Stimulated activated naive CD8-positive, alpha-beta T cell treated with anti-CD3 and anti-CD28 coated beads, Interleukin-15, Interleukin-2, amounts not matched to agents 100 ng/mL and 50 ng/mL, for 24 hours (primary cell): ENCODE data around the gene INTS13.

Source experiments
- H3K27ac Mint-ChIP-seq: one replicate; pipeline ENCODE4 v1.8.0; 2021; ENCODE audit warnings: mild to moderate bottlenecking, mixed read lengths
- H3K27me3 Mint-ChIP-seq: one replicate; pipeline ENCODE4 v1.8.0; 2021; ENCODE audit warnings: mixed read lengths
- H3K36me3 Mint-ChIP-seq: one replicate; pipeline ENCODE4 v1.8.0; 2021; ENCODE audit warnings: low read depth, mixed read lengths
- H3K4me1 Mint-ChIP-seq: one replicate; pipeline ENCODE4 v1.8.0; 2021; ENCODE audit warnings: low read depth, mixed read lengths
- H3K4me3 Mint-ChIP-seq: one replicate; pipeline ENCODE4 v1.8.0; 2021; ENCODE audit warnings: mild to moderate bottlenecking, mixed read lengths
- H3K9me3 Mint-ChIP-seq: one replicate; pipeline ENCODE4 v1.8.0; 2021; ENCODE audit warnings: mixed read lengths

The INTS13 gene

DNA sequence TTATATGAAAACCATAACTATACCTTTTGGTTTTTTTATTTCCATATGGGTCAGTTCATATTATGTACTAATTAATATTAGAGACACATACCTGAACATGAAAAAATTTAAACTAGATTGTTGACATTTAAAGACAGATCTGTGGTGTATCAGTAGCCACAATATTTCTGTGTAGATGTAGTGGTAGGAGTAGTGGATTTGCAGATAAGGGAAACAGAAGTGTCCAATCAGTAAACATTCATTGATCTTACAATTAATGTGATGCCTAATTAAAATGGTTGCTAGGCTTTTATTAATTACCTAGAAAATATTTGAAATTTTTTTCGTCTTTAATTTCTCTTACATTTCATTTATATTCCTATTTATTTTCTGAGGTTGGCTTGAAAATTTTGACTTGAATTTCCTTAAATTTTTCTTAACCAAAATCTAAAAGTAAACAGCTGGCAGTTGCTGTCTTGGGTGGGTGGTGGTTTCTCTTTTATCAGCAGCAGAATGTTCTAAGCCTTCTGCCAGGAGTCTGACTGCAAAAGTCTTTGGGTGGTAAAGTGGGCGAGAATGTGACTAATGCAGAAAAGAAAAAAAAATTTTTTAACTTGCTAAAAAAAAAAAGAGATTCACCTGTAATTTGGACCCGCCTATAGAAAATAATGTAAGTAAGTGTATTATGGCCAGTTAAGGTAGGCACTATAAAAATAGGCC, 2.9 kb upstream of the INTS13 start:
- H3K4me3 Mint-ChIP-seq: peak overlapping the region; percentile 99
- no peaks in the 10 kb centered on the region for H3K9me3 Mint-ChIP-seq
- H3K27ac Mint-ChIP-seq: peak overlapping the region; percentile 82
- H3K36me3 Mint-ChIP-seq: peaks cover 11% of the 10 kb centered on the region
- peaks cover 67% of the 10 kb centered on the region for H3K4me1 Mint-ChIP-seq
- H3K27me3 Mint-ChIP-seq: no peaks in the 10 kb centered on the region

DNA sequence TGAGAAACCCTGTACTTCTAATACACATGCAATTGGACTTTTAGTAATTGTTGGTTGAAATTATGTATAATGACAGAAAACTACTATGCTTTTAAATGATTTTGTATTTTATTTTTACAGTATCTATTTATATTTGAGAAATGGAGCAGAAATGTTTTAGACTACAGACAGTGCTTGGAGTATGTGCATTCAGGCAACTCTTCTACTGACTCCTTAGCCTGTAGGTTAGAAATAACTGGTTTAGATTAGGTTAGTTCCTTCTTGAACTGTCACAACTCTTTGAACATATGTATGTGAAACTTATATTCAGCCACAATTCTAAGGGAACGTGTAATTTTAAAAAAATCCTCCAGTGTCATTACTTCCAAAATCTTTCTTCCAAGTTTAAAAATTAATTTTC, 2.2 kb upstream of the INTS13 start:
- Mint-ChIP-seq H3K4me1 (peaks cover 68% of the 10 kb centered on the region), H3K36me3 (peaks cover 16% of the 10 kb centered on the region), H3K27me3 (no peaks in the 10 kb centered on the region), H3K4me3 (peak overlapping the region; percentile 99), H3K27ac (peak overlapping the region; percentile 82), H3K9me3 (no peaks in the 10 kb centered on the region)

- no peaks in the 10 kb centered on the region for H3K27me3 Mint-ChIP-seq
- no peaks in the 10 kb centered on the region for H3K9me3 Mint-ChIP-seq
- H3K4me1 Mint-ChIP-seq: peaks cover 72% of the 10 kb centered on the region
- peak overlapping the region; percentile 99 for H3K4me3 Mint-ChIP-seq
- H3K36me3 Mint-ChIP-seq: peaks cover 22% of the 10 kb centered on the region
- peak overlapping the region; percentile 99 for H3K27ac Mint-ChIP-seq
These were observed 1.5 kb upstream of the INTS13 start for GRCh38 chr12:26939192-26939832.

- Mint-ChIP-seq H3K4me3 (peak overlapping the region; percentile 99), H3K36me3 (peaks cover 21% of the 10 kb centered on the region), H3K27ac (peak overlapping the region; percentile 99), H3K27me3 (no peaks in the 10 kb centered on the region), H3K9me3 (no peaks in the 10 kb centered on the region), H3K4me1 (peaks cover 71% of the 10 kb centered on the region)
These were observed 901 bp upstream of the INTS13 start for GRCh38 chr12:26938701-26939062.

DNA sequence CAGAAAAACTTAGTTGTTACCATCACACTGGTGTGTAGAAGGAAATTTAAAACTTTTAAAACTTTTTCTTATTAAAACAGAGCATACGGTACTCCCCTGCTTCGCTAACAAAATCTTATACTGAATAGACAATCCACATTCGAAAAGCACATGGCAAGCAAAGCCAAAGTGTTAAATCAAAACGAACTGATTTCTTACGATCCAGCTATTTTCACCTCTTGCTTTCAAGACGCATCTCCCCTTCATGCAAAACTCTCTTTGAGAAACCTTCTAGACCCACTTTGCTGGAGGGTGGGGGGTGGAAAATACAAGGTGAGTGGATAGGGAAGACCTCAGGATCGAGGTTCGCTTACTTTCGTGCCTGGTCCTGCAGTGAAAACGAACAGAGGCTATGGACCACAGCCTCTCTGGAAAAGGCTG, 328 bp downstream of the INTS13 start:
- H3K4me1 Mint-ChIP-seq: peaks cover 71% of the 10 kb centered on the region
- no peaks in the 10 kb centered on the region for H3K9me3 Mint-ChIP-seq
- peaks cover 30% of the 10 kb centered on the region for H3K36me3 Mint-ChIP-seq
- peak overlapping the region; percentile 99 for H3K27ac Mint-ChIP-seq
- H3K4me3 Mint-ChIP-seq: peak overlapping the region; percentile 99
- H3K27me3 Mint-ChIP-seq: no peaks in the 10 kb centered on the region

DNA sequence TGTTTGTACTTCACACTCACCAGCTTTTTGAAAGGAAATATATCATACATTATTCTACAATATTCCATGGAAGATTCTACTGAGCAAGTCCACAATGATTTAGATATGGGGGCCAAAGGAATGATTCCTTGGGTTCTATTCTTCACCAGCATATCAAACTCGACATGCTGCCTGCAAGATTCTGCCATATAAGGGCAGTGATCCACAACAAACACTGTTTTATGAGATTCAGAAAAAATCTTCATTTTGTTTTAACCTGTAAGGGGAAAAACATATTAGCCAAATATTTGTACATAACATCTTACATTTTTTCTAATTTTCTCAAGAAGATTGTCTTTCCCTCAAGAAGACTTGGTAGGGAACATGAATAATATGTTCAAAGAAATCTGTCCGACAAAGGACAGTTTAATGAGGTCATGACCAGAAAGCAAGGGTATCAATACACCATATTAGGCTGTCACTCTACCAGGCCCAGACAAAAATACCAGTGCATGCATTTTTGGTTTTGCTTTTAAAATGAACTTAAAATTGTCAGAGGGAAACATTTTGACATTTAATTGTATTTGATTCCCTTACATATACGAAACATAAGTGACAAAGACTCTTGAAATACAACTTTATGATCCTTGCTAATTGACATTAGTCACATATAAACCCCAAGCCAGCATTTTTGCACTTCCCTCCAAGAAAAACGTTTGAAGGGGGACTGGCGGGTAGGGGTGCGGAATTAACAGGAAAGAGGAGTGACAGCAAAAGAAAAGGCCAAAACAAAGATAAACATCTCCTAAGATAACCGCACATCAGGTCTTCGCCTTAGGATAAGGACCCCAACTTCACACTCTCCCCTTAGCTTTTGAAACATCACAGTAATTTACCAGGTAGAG, 980 bp downstream of the INTS13 start:
- Mint-ChIP-seq H3K27me3 (no peaks in the 10 kb centered on the region), H3K4me1 (peaks cover 71% of the 10 kb centered on the region), H3K9me3 (no peaks in the 10 kb centered on the region), H3K27ac (peak overlapping the region; percentile 99), H3K36me3 (peaks cover 36% of the 10 kb centered on the region), H3K4me3 (peak overlapping the region; percentile 99)

- Mint-ChIP-seq H3K4me1 (peaks cover 64% of the 10 kb centered on the region), H3K9me3 (no peaks in the 10 kb centered on the region), H3K27ac (peak overlapping the region; percentile 69), H3K4me3 (peak overlapping the region; percentile 99), H3K36me3 (peaks cover 42% of the 10 kb centered on the region), H3K27me3 (no peaks in the 10 kb centered on the region)
These were observed 2.0 kb downstream of the INTS13 start for GRCh38 chr12:26935636-26936378.

GRCh38 chr12:26929590-26929989, 8.2 kb downstream of the INTS13 start:
- no peaks in the 10 kb centered on the region for H3K9me3 Mint-ChIP-seq
- no peak overlapping the region for H3K4me3 Mint-ChIP-seq
- H3K27me3 Mint-ChIP-seq: no peaks in the 10 kb centered on the region
- H3K36me3 Mint-ChIP-seq: peaks cover 81% of the 10 kb centered on the region
- peaks cover 30% of the 10 kb centered on the region for H3K4me1 Mint-ChIP-seq
- peak overlapping the region; percentile 12 for H3K27ac Mint-ChIP-seq

DNA sequence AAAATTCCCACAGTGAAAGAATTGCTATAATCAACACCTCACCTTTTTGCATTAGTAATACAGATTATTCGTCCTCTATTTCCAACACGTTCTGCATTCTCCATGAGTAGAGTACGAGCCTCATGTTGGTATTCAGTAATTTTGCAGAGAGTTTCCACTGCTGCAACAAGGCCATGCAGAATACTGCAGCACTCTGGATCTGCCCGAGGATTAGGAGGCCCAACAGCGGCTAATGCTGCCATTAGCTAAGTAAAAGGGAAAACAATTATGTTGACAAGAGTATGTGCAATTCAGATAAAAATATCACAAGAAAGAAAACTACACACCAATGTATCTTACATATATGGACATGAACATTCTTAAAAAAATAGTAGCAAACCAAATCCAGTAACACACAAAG, 9.1 kb downstream of the INTS13 start:
- Mint-ChIP-seq H3K4me1 (peaks cover 21% of the 10 kb centered on the region), H3K9me3 (no peaks in the 10 kb centered on the region), H3K27ac (no peak overlapping the region), H3K27me3 (no peaks in the 10 kb centered on the region), H3K36me3 (peaks cover 80% of the 10 kb centered on the region), H3K4me3 (no peak overlapping the region)

GRCh38 chr12:26921886-26922285, 15.9 kb downstream of the INTS13 start:
- Mint-ChIP-seq H3K27ac (no peak overlapping the region), H3K9me3 (no peaks in the 10 kb centered on the region), H3K4me3 (no peak overlapping the region), H3K27me3 (no peaks in the 10 kb centered on the region), H3K4me1 (no peaks in the 10 kb centered on the region), H3K36me3 (peaks cover 70% of the 10 kb centered on the region)

DNA sequence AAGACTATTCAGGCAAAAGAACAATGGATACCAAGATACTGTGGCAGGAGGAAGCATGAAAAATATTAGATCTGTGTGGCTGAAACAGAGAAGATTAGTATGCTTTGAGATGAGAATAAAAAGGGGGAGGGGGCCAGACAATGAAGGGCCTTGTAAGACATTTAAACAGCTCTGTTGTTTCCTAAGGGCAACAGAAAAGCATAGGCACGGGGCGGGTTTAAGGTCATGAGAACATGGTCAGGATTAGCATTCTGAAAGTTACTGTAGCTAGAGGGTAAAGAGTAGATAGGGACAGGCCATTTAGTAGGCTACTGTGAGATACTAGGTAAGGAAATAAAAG, 18.6 kb downstream of the INTS13 start:
- Mint-ChIP-seq H3K4me3 (no peak overlapping the region), H3K27me3 (no peaks in the 10 kb centered on the region), H3K9me3 (no peaks in the 10 kb centered on the region), H3K27ac (no peak overlapping the region), H3K4me1 (no peaks in the 10 kb centered on the region), H3K36me3 (peaks cover 69% of the 10 kb centered on the region)

GRCh38 chr12:26918321-26919215, 19.2 kb downstream of the INTS13 start:
- no peaks in the 10 kb centered on the region for H3K9me3 Mint-ChIP-seq
- no peak overlapping the region for H3K27ac Mint-ChIP-seq
- H3K4me1 Mint-ChIP-seq: no peaks in the 10 kb centered on the region
- H3K27me3 Mint-ChIP-seq: no peaks in the 10 kb centered on the region
- H3K36me3 Mint-ChIP-seq: peaks cover 64% of the 10 kb centered on the region
- no peak overlapping the region for H3K4me3 Mint-ChIP-seq

DNA sequence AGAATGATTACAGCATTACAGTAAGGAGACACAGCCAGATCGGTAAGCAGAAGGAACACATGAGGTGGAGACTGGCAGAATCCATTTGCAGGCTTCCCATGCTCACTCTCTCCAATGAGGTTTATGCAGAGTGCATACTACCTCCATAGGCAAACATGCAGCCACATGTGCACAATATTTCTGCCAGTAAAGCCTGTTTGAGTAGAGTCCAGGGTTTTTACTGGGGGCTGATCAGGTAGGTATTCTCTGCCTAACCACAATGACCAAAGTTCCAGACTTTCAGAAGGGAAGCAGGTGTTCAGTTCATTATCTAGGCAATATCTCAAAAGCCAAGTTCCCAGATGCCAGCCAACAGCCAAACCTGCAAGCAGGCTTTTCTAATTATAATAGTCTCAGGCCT, 31.1 kb downstream of the INTS13 start:
- H3K27ac Mint-ChIP-seq: no peak overlapping the region
- no peaks in the 10 kb centered on the region for H3K27me3 Mint-ChIP-seq
- H3K36me3 Mint-ChIP-seq: peaks cover 81% of the 10 kb centered on the region
- H3K9me3 Mint-ChIP-seq: no peaks in the 10 kb centered on the region
- no peak overlapping the region for H3K4me3 Mint-ChIP-seq
- no peaks in the 10 kb centered on the region for H3K4me1 Mint-ChIP-seq

GRCh38 chr12:26906024-26906423, 31.8 kb downstream of the INTS13 start:
- Mint-ChIP-seq H3K9me3 (no peaks in the 10 kb centered on the region), H3K4me3 (no peak overlapping the region), H3K27ac (no peak overlapping the region), H3K4me1 (no peaks in the 10 kb centered on the region), H3K36me3 (peaks cover 81% of the 10 kb centered on the region), H3K27me3 (no peaks in the 10 kb centered on the region)
